ENCODE results near the gene FGF14.

The FGF14 gene

GRCh38 chr13:102374233-102374632, 27.6 kb downstream of the FGF14 start:
- Histone ChIP-seq H3K4me1 (ENCODE audit: control insufficient read depth in 5 of 5, insufficient read depth in 5 of 5, low read length in 5 of 5) (peaks cover 0 to under 1% (median 0%) of the 10 kb centered on the region in 5 donors), H3K27me3 (ENCODE audit: control insufficient read depth in 5 of 5, insufficient read depth in 4 of 5, low read length in 5 of 5) (no peaks in the 10 kb centered on the region), H3K9ac (ENCODE audit: low read length in 5 of 5) (no peak overlapping the region), H3K36me3 (ENCODE audit: control insufficient read depth in 5 of 5, insufficient read depth in 5 of 5, low read length in 5 of 5) (no peaks in the 10 kb centered on the region), H3K27ac (ENCODE audit: low read depth, low read length) (no peak overlapping the region), H3K4me3 (ENCODE audit: low read depth in 1 of 5, low read length in 5 of 5) (no peak overlapping the region), H3K9me3 (ENCODE audit: control insufficient read depth in 5 of 5, low read length in 5 of 5) (no peaks in the 10 kb centered on the region)

GRCh38 chr13:102373221-102373620, 28.6 kb downstream of the FGF14 start:
- H3K27ac ChIP-seq (ENCODE audit: low read depth, low read length): no peak overlapping the region
- H3K4me3 ChIP-seq (ENCODE audit: low read depth in 1 of 5, low read length in 5 of 5): no peak overlapping the region
- H3K36me3 ChIP-seq (ENCODE audit: control insufficient read depth in 5 of 5, insufficient read depth in 5 of 5, low read length in 5 of 5): no peaks in the 10 kb centered on the region
- H3K9me3 ChIP-seq (ENCODE audit: control insufficient read depth in 5 of 5, low read length in 5 of 5): no peaks in the 10 kb centered on the region
- peaks cover 0 to 11% (median 0%) of the 10 kb centered on the region in 5 donors for H3K4me1 ChIP-seq (ENCODE audit: control insufficient read depth in 5 of 5, insufficient read depth in 5 of 5, low read length in 5 of 5)
- H3K27me3 ChIP-seq (ENCODE audit: control insufficient read depth in 5 of 5, insufficient read depth in 4 of 5, low read length in 5 of 5): no peaks in the 10 kb centered on the region
- H3K9ac ChIP-seq (ENCODE audit: low read length in 5 of 5): no peak overlapping the region

- H3K4me1 ChIP-seq (ENCODE audit: control insufficient read depth in 5 of 5, insufficient read depth in 5 of 5, low read length in 5 of 5): peaks cover 0 to 11% (median 0%) of the 10 kb centered on the region in 5 donors
- H3K36me3 ChIP-seq (ENCODE audit: control insufficient read depth in 5 of 5, insufficient read depth in 5 of 5, low read length in 5 of 5): no peaks in the 10 kb centered on the region
Observed at GRCh38 chr13:102369302-102369701, 32.5 kb downstream of the FGF14 start.

GRCh38 chr13:102367836-102368235, 34.0 kb downstream of the FGF14 start:
- Histone ChIP-seq H3K9me3 (ENCODE audit: control insufficient read depth in 5 of 5, low read length in 5 of 5) (no peaks in the 10 kb centered on the region), H3K27me3 (ENCODE audit: control insufficient read depth in 5 of 5, insufficient read depth in 4 of 5, low read length in 5 of 5) (no peaks in the 10 kb centered on the region), H3K36me3 (ENCODE audit: control insufficient read depth in 5 of 5, insufficient read depth in 5 of 5, low read length in 5 of 5) (no peaks in the 10 kb centered on the region), H3K4me3 (ENCODE audit: low read depth in 1 of 5, low read length in 5 of 5) (no peak overlapping the region), H3K27ac (ENCODE audit: low read depth, low read length) (no peak overlapping the region), H3K4me1 (ENCODE audit: control insufficient read depth in 5 of 5, insufficient read depth in 5 of 5, low read length in 5 of 5) (peaks cover 0 to 14% (median 0%) of the 10 kb centered on the region in 5 donors), H3K9ac (ENCODE audit: low read length in 5 of 5) (no peak overlapping the region)

More at GRCh38 chr13:102369302-102369701, 32.5 kb downstream of the FGF14 start:
- H3K4me3 ChIP-seq (ENCODE audit: low read depth in 1 of 5, low read length in 5 of 5): no peak overlapping the region
- no peaks in the 10 kb centered on the region for H3K27me3 ChIP-seq (ENCODE audit: control insufficient read depth in 5 of 5, insufficient read depth in 4 of 5, low read length in 5 of 5)
- no peak overlapping the region for H3K9ac ChIP-seq (ENCODE audit: low read length in 5 of 5)
- H3K9me3 ChIP-seq (ENCODE audit: control insufficient read depth in 5 of 5, low read length in 5 of 5): no peaks in the 10 kb centered on the region
- no peak overlapping the region for H3K27ac ChIP-seq (ENCODE audit: low read depth, low read length)

GRCh38 chr13:102361113-102361512, 40.7 kb downstream of the FGF14 start:
- no peaks in the 10 kb centered on the region for H3K9me3 ChIP-seq (ENCODE audit: control insufficient read depth in 5 of 5, low read length in 5 of 5)

GRCh38 chr13:102359264-102359663, 42.6 kb downstream of the FGF14 start:
- Histone ChIP-seq H3K36me3 (ENCODE audit: control insufficient read depth in 5 of 5, insufficient read depth in 5 of 5, low read length in 5 of 5) (no peaks in the 10 kb centered on the region), H3K9ac (ENCODE audit: low read length in 5 of 5) (no peak overlapping the region), H3K4me3 (ENCODE audit: low read depth in 1 of 5, low read length in 5 of 5) (no peak overlapping the region), H3K4me1 (ENCODE audit: control insufficient read depth in 5 of 5, insufficient read depth in 5 of 5, low read length in 5 of 5) (peaks cover 0 to 3% (median 0%) of the 10 kb centered on the region in 5 donors), H3K9me3 (ENCODE audit: control insufficient read depth in 5 of 5, low read length in 5 of 5) (no peaks in the 10 kb centered on the region), H3K27ac (ENCODE audit: low read depth, low read length) (no peak overlapping the region), H3K27me3 (ENCODE audit: control insufficient read depth in 5 of 5, insufficient read depth in 4 of 5, low read length in 5 of 5) (no peaks in the 10 kb centered on the region)

More at GRCh38 chr13:102361113-102361512, 40.7 kb downstream of the FGF14 start:
- no peak overlapping the region for H3K27ac ChIP-seq (ENCODE audit: low read depth, low read length)
- no peak overlapping the region for H3K9ac ChIP-seq (ENCODE audit: low read length in 5 of 5)
- H3K4me1 ChIP-seq (ENCODE audit: control insufficient read depth in 5 of 5, insufficient read depth in 5 of 5, low read length in 5 of 5): peaks cover 0 to 3% (median 0%) of the 10 kb centered on the region in 5 donors
- H3K27me3 ChIP-seq (ENCODE audit: control insufficient read depth in 5 of 5, insufficient read depth in 4 of 5, low read length in 5 of 5): no peaks in the 10 kb centered on the region
- no peak overlapping the region for H3K4me3 ChIP-seq (ENCODE audit: low read depth in 1 of 5, low read length in 5 of 5)
- H3K36me3 ChIP-seq (ENCODE audit: control insufficient read depth in 5 of 5, insufficient read depth in 5 of 5, low read length in 5 of 5): no peaks in the 10 kb centered on the region

GRCh38 chr13:102355251-102355650, 46.6 kb downstream of the FGF14 start:
- no peak overlapping the region for H3K27ac ChIP-seq (ENCODE audit: low read depth, low read length)
- no peaks in the 10 kb centered on the region for H3K4me1 ChIP-seq (ENCODE audit: control insufficient read depth in 5 of 5, insufficient read depth in 5 of 5, low read length in 5 of 5)
- H3K36me3 ChIP-seq (ENCODE audit: control insufficient read depth in 5 of 5, insufficient read depth in 5 of 5, low read length in 5 of 5): no peaks in the 10 kb centered on the region
- no peaks in the 10 kb centered on the region for H3K27me3 ChIP-seq (ENCODE audit: control insufficient read depth in 5 of 5, insufficient read depth in 4 of 5, low read length in 5 of 5)
- H3K9me3 ChIP-seq (ENCODE audit: control insufficient read depth in 5 of 5, low read length in 5 of 5): no peaks in the 10 kb centered on the region
- no peak overlapping the region for H3K9ac ChIP-seq (ENCODE audit: low read length in 5 of 5)
- H3K4me3 ChIP-seq (ENCODE audit: low read depth in 1 of 5, low read length in 5 of 5): no peak overlapping the region

GRCh38 chr13:102354011-102354410, 47.8 kb downstream of the FGF14 start:
- Histone ChIP-seq H3K36me3 (ENCODE audit: control insufficient read depth in 5 of 5, insufficient read depth in 5 of 5, low read length in 5 of 5) (no peaks in the 10 kb centered on the region), H3K27me3 (ENCODE audit: control insufficient read depth in 5 of 5, insufficient read depth in 4 of 5, low read length in 5 of 5) (no peaks in the 10 kb centered on the region), H3K9me3 (ENCODE audit: control insufficient read depth in 5 of 5, low read length in 5 of 5) (no peaks in the 10 kb centered on the region), H3K27ac (ENCODE audit: low read depth, low read length) (no peak overlapping the region), H3K4me1 (ENCODE audit: control insufficient read depth in 5 of 5, insufficient read depth in 5 of 5, low read length in 5 of 5) (no peaks in the 10 kb centered on the region), H3K4me3 (ENCODE audit: low read depth in 1 of 5, low read length in 5 of 5) (no peak overlapping the region), H3K9ac (ENCODE audit: low read length in 5 of 5) (no peak overlapping the region)

GRCh38 chr13:102351521-102351920, 50.3 kb downstream of the FGF14 start:
- Histone ChIP-seq H3K4me1 (ENCODE audit: control insufficient read depth in 5 of 5, insufficient read depth in 5 of 5, low read length in 5 of 5) (no peaks in the 10 kb centered on the region), H3K9ac (ENCODE audit: low read length in 5 of 5) (no peak overlapping the region), H3K27me3 (ENCODE audit: control insufficient read depth in 5 of 5, insufficient read depth in 4 of 5, low read length in 5 of 5) (no peaks in the 10 kb centered on the region), H3K9me3 (ENCODE audit: control insufficient read depth in 5 of 5, low read length in 5 of 5) (no peaks in the 10 kb centered on the region), H3K27ac (ENCODE audit: low read depth, low read length) (no peak overlapping the region), H3K36me3 (ENCODE audit: control insufficient read depth in 5 of 5, insufficient read depth in 5 of 5, low read length in 5 of 5) (no peaks in the 10 kb centered on the region), H3K4me3 (ENCODE audit: low read depth in 1 of 5, low read length in 5 of 5) (no peak overlapping the region)

GRCh38 chr13:102347490-102347889, 54.4 kb downstream of the FGF14 start:
- Histone ChIP-seq H3K9me3 (ENCODE audit: control insufficient read depth in 5 of 5, low read length in 5 of 5) (no peaks in the 10 kb centered on the region), H3K27me3 (ENCODE audit: control insufficient read depth in 5 of 5, insufficient read depth in 4 of 5, low read length in 5 of 5) (no peaks in the 10 kb centered on the region), H3K4me3 (ENCODE audit: low read depth in 1 of 5, low read length in 5 of 5) (no peak overlapping the region), H3K36me3 (ENCODE audit: control insufficient read depth in 5 of 5, insufficient read depth in 5 of 5, low read length in 5 of 5) (no peaks in the 10 kb centered on the region), H3K9ac (ENCODE audit: low read length in 5 of 5) (no peak overlapping the region), H3K4me1 (ENCODE audit: control insufficient read depth in 5 of 5, insufficient read depth in 5 of 5, low read length in 5 of 5) (no peaks in the 10 kb centered on the region), H3K27ac (ENCODE audit: low read depth, low read length) (no peak overlapping the region)

GRCh38 chr13:102346769-102347168, 55.1 kb downstream of the FGF14 start:
- Histone ChIP-seq H3K27me3 (ENCODE audit: control insufficient read depth in 5 of 5, insufficient read depth in 4 of 5, low read length in 5 of 5) (no peaks in the 10 kb centered on the region), H3K9me3 (ENCODE audit: control insufficient read depth in 5 of 5, low read length in 5 of 5) (no peaks in the 10 kb centered on the region), H3K27ac (ENCODE audit: low read depth, low read length) (no peak overlapping the region), H3K36me3 (ENCODE audit: control insufficient read depth in 5 of 5, insufficient read depth in 5 of 5, low read length in 5 of 5) (no peaks in the 10 kb centered on the region), H3K4me1 (ENCODE audit: control insufficient read depth in 5 of 5, insufficient read depth in 5 of 5, low read length in 5 of 5) (no peaks in the 10 kb centered on the region), H3K4me3 (ENCODE audit: low read depth in 1 of 5, low read length in 5 of 5) (no peak overlapping the region), H3K9ac (ENCODE audit: low read length in 5 of 5) (no peak overlapping the region)
